Heart left ventricle (tissue), 16 donors: ENCODE measurements around the gene KCND1. TPM values are rescaled to one million over a fixed set of nuclear protein-coding genes. Genes with fewer than 3 reads are reported as not detected.

Experiments
- ATAC-seq, 4 donors: fragments of 200-7000 bp; cut with Tn5 transposase; one replicate each; pipeline ENCODE4 v1.9.1; 2020 to 2022; ENCODE audit warnings: moderate library complexity in 4 of 4, mild to moderate bottlenecking in 3 of 4, moderate number of reproducible peaks in 1 of 4
- DNase-seq, 5 donors: peaks; one replicate each; pipeline ENCODE4 v3.0.0-alpha.2; 2020
- H3K27ac ChIP-seq, 12 donors: fragments of 200-600 bp; sonication (generic) in 4 of 12; one replicate each; pipeline versions ENCODE4 v1.5.0 to v1.8.0; 2016 to 2022; ENCODE audit warnings: mild to moderate bottlenecking in 2 of 12
- H3K27me3 ChIP-seq, 9 donors: fragments of 200-600 bp; sonication (generic) in 2 of 9; one replicate each; pipeline versions ENCODE4 v1.5.1 to v1.8.0; 2016 to 2022; ENCODE audit warnings: mild to moderate bottlenecking in 3 of 9
- H3K36me3 ChIP-seq, 9 donors: fragments of 200-600 bp; sonication (generic) in 2 of 9; one replicate each; pipeline versions ENCODE4 v1.5.0 to v1.8.0; 2018 to 2022; ENCODE audit warnings: mild to moderate bottlenecking in 2 of 9
- H3K4me1 ChIP-seq, 12 donors: fragments of 200-600 bp; sonication (generic) in 4 of 12; one replicate each; pipeline versions ENCODE4 v1.5.0 to v1.8.0; 2016 to 2022; ENCODE audit warnings: mild to moderate bottlenecking in 3 of 12
- H3K4me3 ChIP-seq, 12 donors: fragments of 200-600 bp; sonication (generic) in 4 of 12; one replicate each; pipeline versions ENCODE4 v1.5.0 to v1.8.0; 2017 to 2022; ENCODE audit warnings: mild to moderate bottlenecking in 9 of 12, moderate library complexity in 4 of 12
- H3K9me3 ChIP-seq, 12 donors: fragments of 200-600 bp; sonication (generic) in 4 of 12; one replicate each; pipeline versions ENCODE4 v1.5.0 to v1.8.0; 2016 to 2022; ENCODE audit warnings: mild to moderate bottlenecking in 1 of 12
- POLR2A ChIP-seq, 2 donors: fragments of 450-650 bp; IDR thresholded peaks; one replicate each; pipeline ENCODE4 v1.6.1; 2017; ENCODE audit warnings: antibody characterized with exemption in 2 of 2, mild to moderate bottlenecking in 2 of 2, moderate library complexity in 2 of 2
- WGBS, 4 donors: extraction: QIAGEN DNeasy Blood & Tissue Kit in 2 of 4; methylation state at CpG; one replicate each; pipeline versions ENCODE4 v1.1.5 to v1.1.7; 2013 to 2018; 5-methylcytosine and 5-hydroxymethylcytosine counted together
- intact Hi-C, 10 donors: fragments of 100-400 bp; cut with DNase I; formaldehyde crosslinking; loops; one replicate each; pipeline versions ENCODE4 v1.11.1 to v1.14.2; 2022
- polyA plus RNA-seq, 2 donors: library from polyadenylated mRNA; stranded (reverse); fragments of 200-250 nt; gene quantifications; one replicate each; pipeline ENCODE4 v1.2.3, GENCODE V29; 2013
- total RNA-seq, 9 donors: library from RNA; depleted of rRNA in 2 of 9; stranded (reverse); fragments of >200 nt in 2 of 9; fragmentation: NEBNext Ultra II Directional in 3 of 9; extraction: Animal tissue kit (Norgen Biotek cat#: 25700) in 3 of 9; gene quantifications; one replicate each; pipeline versions ENCODE4 v1.1.0 to v1.2.4, GENCODE V29; 2016 to 2023
- TF ChIP-seq, protein P1 (sequence below), 12 donors: fragments of 200-600 bp; sonication (generic) in 4 of 12; IDR thresholded peaks; one replicate each; pipeline versions ENCODE4 v1.5.0 to v1.8.0; 2018 to 2022; ENCODE audit warnings: antibody characterized with exemption in 12 of 12, mild to moderate bottlenecking in 5 of 12
- donor health status: ischemic (EF 13 %, LVEDD 7.1; RV severe dilation, severe dysfunction).
- donor health status: healthy with polysubstance abuse.
- donor health status: DM: no; HTN: yes; CAD: no.
- donor health status: DM: no; HTN: no; CAD: no.
- donor health status: ischemic (EF 25% LVEDD 6.9; RV normal size, moderate dysfunction).
- donor health status: ischemic (EF 25% LVEDD 5.7; RV mildly dilated, moderate dysfunction).
- donor health status: healthy.
- donor health status: DM: yes; HTN: yes; CAD: no.
- donor health status: ischemic (EF 35%, LVEDD 5.7; RV mildly dilated, moderate dysfunction).
- donor health status: nonischemic (EF 11% LVEDD 7.7; RV severe dilation, severe dysfunction).
- donor health status: DM: yes; HTN: yes; CAD: no.
- donor health status: PGD.
- donor health status: ischemic (EF 29% LVEDD 5.4; RV normal size, mild dysfunction).
- donor health status: nonischemic (EF 23%, LVEDD 6.1; RV moderate dilation, normal function).

KCND1 gene
- total and polyA plus RNA-seq, 11 donors, result 0.09 to 1.5 (median 0.29) TPM

DNA sequence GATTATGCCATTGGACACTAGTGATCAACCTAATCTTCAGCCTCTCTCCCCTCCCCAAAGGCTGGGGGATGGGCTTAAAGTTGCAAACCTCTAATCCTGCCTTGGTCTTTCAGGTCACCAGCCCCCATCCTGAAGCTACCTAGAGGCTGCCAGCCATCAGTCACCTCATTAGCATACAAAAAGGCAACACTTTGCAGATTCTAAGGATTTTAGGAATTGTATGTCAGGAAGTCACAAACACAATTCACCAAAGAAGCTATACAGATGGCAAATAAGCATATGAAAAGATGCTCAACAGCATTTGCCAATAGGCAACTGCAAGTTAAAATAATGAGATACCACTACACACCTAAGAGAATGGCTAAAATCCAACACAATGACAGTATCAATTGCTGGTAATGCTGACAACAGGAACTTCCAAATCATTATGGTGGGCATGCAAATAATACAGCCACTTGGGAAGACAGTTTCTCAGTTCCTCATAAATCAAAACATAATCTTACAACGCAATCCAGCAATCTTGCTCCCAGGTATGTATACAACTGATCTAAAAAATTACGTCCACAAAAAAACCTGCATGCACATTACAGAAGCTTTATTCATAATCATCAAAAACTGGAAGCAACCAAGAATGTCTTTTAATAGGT, 43.8 kb downstream of the KCND1 start:
- Histone ChIP-seq H3K36me3 (peaks cover 0 to 72% (median 49%) of the 10 kb centered on the region in 9 donors), H3K27me3 (no peaks in the 10 kb centered on the region), H3K4me3 (no peak overlapping the region), H3K27ac (no peak overlapping the region), H3K9me3 (peaks cover 0 to 6% (median 0%) of the 10 kb centered on the region in 12 donors), H3K4me1 (no peaks in the 10 kb centered on the region)
- TF ChIP-seq POLR2A (IDR thresholded peaks at IDR 0.05), result no peak
- TF ChIP-seq, protein P1, sequence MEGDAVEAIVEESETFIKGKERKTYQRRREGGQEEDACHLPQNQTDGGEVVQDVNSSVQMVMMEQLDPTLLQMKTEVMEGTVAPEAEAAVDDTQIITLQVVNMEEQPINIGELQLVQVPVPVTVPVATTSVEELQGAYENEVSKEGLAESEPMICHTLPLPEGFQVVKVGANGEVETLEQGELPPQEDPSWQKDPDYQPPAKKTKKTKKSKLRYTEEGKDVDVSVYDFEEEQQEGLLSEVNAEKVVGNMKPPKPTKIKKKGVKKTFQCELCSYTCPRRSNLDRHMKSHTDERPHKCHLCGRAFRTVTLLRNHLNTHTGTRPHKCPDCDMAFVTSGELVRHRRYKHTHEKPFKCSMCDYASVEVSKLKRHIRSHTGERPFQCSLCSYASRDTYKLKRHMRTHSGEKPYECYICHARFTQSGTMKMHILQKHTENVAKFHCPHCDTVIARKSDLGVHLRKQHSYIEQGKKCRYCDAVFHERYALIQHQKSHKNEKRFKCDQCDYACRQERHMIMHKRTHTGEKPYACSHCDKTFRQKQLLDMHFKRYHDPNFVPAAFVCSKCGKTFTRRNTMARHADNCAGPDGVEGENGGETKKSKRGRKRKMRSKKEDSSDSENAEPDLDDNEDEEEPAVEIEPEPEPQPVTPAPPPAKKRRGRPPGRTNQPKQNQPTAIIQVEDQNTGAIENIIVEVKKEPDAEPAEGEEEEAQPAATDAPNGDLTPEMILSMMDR (IDR thresholded peaks at IDR 0.05), result no peak
- WGBS, 4 donors, result 62 to 97% (median 85%) methylated on average over 2 of the region's 2 CpGs
- no peak for ATAC-seq
- intact Hi-C loops, result loop anchor here in 2 of 10 donors (10.0 kb wide), 2 partner anchors 117 to 273 kb away; partner anchors contain the start of gene TFE3 (in 1 of the 2)
- DNase-seq, result no peak

DNA sequence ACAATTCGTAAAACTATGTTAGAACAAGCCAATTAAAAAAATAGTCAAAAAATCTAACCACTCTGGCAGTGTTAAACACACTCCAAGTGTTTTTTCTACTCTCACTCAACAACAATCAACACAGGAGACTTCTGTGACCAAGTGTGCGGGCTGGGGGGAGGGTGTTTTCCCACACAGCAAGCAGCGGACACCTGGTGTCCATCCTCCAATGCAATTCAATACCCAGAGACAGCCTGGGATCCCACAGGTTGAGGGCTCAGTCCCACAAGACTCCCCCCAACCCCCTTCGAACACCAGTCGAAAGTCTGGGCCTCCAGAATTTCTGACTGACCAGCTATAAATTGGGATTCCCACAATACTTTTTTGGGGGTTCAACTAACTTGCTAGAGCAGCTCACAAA, 44.5 kb downstream of the KCND1 start:
- no peak for TF ChIP-seq POLR2A (IDR thresholded peaks at IDR 0.05)
- TF ChIP-seq, protein P1 (IDR thresholded peaks at IDR 0.05), result no peak
- Histone ChIP-seq H3K4me1 (no peaks in the 10 kb centered on the region), H3K27ac (no peak overlapping the region), H3K27me3 (no peaks in the 10 kb centered on the region), H3K36me3 (peaks cover 0 to 71% (median 55%) of the 10 kb centered on the region in 9 donors), H3K4me3 (no peak overlapping the region), H3K9me3 (no peaks in the 10 kb centered on the region)
- intact Hi-C loops, result loop anchor here in 2 of 10 donors (10.0 kb wide), 2 partner anchors 118 to 272 kb away; partner anchors contain the start of gene TFE3 (in 1 of the 2)
- ATAC-seq (no peak), DNase-seq (no peak)
- 62 to 92% (median 81%) methylated on average over 5 of the region's 5 CpGs for WGBS, 4 donors

DNA sequence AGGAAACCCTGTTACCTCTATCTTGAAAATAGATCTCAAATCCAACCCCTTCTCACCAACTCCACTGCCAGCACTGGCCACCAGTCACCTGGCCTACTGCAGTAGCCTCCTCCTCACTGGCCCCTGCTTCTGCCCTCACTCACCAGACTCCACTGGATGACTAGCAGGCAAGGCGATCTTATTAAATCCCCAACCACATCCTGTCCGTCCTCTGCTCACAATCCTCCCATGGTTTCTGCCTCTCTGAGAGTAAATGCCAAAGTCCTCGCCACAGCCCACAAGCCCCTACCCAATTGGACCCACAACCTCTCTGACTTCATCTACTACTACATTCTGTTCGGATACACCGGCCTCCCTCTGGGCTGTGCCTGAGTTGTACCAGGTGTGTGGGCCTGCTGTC, 47.4 kb downstream of the KCND1 start:
- peaks cover 0 to 56% (median 35%) of the 10 kb centered on the region in 9 donors for H3K36me3 ChIP-seq
- H3K4me1 ChIP-seq, result peaks cover 0 to 9% (median 0%) of the 10 kb centered on the region in 12 donors
- DNase-seq (no peak), ATAC-seq (no peak)
- H3K9me3 ChIP-seq, result no peaks in the 10 kb centered on the region
- intact Hi-C loops, result loop anchor here in 2 of 10 donors (10.0 kb wide), 2 partner anchors 121 to 269 kb away; partner anchors contain the start of gene TFE3 (in 1 of the 2)
- 90 to 97% (median 92%) methylated on average over 5 of the region's 5 CpGs for WGBS, 4 donors
- H3K4me3 ChIP-seq, result no peak overlapping the region
- TF ChIP-seq, protein P1 (IDR thresholded peaks at IDR 0.05), result no peak
- no peak for TF ChIP-seq POLR2A (IDR thresholded peaks at IDR 0.05)
- H3K27me3 ChIP-seq, result no peaks in the 10 kb centered on the region
- no peak overlapping the region for H3K27ac ChIP-seq

DNA sequence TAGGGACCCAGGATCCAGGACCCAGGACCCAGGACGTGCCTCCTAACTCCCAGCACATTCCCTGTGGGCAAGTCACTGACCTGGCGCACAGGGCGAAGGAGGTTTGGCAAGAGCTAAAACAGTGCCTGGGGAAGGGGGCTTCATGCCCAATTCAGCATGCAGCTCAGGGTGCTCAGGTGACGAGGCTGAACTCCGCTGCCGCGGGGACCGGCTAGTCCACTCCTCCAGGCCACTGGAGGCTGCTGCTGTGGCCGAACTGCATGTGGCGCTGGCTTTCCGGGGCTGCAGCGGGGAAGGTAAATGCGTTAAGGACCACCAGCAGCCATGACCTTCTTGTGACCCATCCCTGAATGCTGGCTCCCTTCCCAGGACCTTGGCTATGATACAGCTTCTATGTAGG, 47.9 kb downstream of the KCND1 start:
- ATAC-seq, result no peak
- TF ChIP-seq, protein P1 (IDR thresholded peaks at IDR 0.05), result no peak
- TF ChIP-seq POLR2A (IDR thresholded peaks at IDR 0.05), result no peak
- 82 to 96% (median 92%) methylated on average over 5 to 13 of the region's 13 CpGs for WGBS, 4 donors

More for the DNA sequence above, 47.9 kb downstream of the KCND1 start:
- H3K4me1 ChIP-seq, result peaks cover 0 to 10% (median 0%) of the 10 kb centered on the region in 12 donors
- no peak overlapping the region for H3K27ac ChIP-seq
- DNase-seq, result no peak
- no peaks in the 10 kb centered on the region for H3K9me3 ChIP-seq
- H3K4me3 ChIP-seq, result no peak overlapping the region
- intact Hi-C loops, result loop anchor here in 2 of 10 donors (10.0 kb wide), 2 partner anchors 121 to 269 kb away; partner anchors contain the start of gene TFE3 (in 1 of the 2)
- H3K27me3 ChIP-seq, result no peaks in the 10 kb centered on the region
- peaks cover 0 to 56% (median 34%) of the 10 kb centered on the region in 9 donors for H3K36me3 ChIP-seq
